Cerebellar cortex (tissue), 1 donor: ENCODE data around the gene RDH11.
"Not testable (repeated sequence)": the region's sequence is repeated elsewhere in the genome, so short reads cannot be mapped to it uniquely, and the experiment has no call there.

Source experiments
- DNase-seq: peaks from one replicate; pipeline ENCODE4 v3.0.0-alpha.2; 2015; ENCODE audit warnings: low spot score

The RDH11 gene

GRCh38 chr14:67704484-67705089 lies 9.0 kb upstream of the RDH11 start:
- DNase-seq, result peak; percentile 80

- no peak for DNase-seq
These were observed 8.4 kb upstream of the RDH11 start for GRCh38 chr14:67703997-67704396.

GRCh38 chr14:67701492-67701891 lies 5.9 kb upstream of the RDH11 start, which contains the start of gene RDH12:
RDH12 (plus strand) TSS chr14:67701886; CDS start chr14:67722643, 20,757 bp downstream.
- DNase-seq, result not testable (repeated sequence)

DNA sequence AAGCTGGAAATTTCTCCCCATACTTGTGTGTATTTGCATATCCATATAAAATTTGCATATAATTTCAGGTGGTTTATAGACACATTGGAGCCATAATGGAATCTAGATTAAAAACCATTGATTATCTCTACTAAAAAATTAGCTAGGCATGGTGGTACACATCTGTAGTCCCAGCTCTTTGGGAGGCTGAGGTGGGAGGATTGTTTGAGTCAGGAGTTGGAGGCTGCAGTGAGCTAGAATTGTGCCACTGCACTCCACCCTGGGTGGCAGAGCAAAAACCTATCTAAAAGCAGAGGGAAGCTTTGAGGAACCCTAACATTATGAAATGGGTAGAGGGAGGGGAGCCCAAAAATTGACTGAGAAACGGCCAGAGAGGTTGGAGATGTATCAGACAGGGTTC lies 2.6 kb upstream of the RDH11 start:
- no peak for DNase-seq

DNA sequence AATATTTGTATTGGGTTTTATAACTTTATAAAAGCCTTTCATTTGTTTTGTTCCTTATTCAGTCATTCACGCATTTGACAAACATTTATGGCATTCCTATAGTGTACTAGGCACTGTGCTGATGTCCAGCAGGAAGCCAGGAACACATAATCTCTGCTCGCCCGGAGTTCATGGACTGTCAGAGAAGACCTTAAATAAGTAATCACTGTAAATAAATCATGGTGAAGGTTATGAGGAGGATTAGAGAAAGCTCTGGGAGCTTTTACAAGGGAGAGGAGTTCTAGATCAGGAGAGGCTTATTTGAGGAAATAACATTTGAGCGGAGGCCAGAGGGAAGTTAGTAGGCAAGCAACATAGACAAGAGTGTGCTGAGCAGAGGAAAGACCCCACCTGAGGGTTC lies 1.4 kb upstream of the RDH11 start:
- DNase-seq, result no peak

DNA sequence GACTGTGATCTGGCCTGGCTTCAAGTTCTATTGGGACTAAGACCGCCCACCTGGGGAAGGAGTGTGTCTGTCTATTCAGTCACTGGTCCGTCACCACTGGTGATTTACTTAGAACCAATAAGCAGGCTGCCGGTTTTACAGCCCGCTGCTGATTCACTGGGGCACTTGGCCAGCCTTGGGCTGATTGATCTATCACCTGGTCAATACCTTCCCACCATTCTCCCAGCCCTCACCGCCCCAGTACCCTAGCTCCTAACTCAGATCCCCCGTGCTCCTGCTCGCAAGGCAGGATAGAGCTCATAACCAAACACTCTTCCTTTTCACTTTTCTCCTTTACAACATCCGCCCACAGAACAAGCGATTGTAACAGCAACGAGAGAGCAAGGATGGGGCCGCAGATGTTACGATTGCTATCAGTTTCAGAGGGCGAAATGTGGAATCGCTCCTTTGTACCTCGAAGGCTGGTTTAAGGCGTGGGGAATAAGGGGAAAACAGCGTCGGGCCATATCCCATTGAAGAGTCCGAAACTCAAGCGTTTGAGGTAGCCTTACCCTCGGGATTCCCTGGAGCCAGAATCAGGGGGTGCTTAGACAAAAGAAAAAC lies 672 bp downstream of the RDH11 start:
- DNase-seq, result peak; percentile 90

DNA sequence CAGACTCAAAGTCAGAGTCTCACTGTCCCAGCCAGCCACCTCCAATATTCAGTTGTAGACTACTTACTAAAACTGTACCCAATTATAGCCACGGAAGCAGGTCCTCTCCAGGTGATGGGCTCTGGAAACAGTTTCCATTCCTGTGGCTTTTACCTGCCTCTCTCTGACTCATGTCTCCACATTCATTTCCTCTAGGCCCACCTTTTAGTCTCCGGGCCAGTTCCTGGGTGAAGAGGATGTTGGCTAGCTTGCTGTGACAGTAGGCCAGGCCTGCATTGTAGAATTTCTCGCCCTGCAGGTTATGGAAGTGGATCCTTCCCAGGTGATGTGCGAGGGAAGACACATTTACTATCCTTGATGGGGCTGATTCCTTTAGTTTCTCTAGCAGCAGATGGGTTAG lies 5.6 kb downstream of the RDH11 start:
- DNase-seq, result no peak

- no peak for DNase-seq
These were observed 11.7 kb downstream of the RDH11 start for GRCh38 chr14:67683842-67684241.

- no peak for DNase-seq
These were observed 14.6 kb downstream of the RDH11 start for GRCh38 chr14:67680941-67681340.

DNA sequence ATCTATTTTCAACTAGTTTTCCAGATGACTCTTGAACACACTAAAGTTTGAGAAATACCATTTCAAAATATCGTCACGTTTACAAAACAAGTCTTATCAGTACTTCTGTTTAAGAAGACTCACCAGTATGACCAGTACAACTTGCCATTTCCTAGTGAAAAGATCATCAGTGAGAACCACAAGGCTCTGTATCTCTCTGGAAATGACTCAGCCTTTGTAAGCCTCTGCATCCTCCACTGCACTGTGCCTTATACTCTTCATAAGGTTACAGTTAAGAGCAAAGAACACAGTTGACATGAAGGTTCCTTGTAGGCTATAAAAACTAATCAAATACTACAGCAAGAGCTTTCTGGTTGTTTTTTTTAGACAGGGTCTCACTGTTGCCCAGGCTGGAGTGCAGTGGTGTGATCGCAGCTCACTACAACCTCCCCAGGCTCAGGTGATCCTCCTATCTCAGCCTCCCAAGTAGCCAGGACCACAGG lies 15.4 kb downstream of the RDH11 start:
- no peak for DNase-seq

DNA sequence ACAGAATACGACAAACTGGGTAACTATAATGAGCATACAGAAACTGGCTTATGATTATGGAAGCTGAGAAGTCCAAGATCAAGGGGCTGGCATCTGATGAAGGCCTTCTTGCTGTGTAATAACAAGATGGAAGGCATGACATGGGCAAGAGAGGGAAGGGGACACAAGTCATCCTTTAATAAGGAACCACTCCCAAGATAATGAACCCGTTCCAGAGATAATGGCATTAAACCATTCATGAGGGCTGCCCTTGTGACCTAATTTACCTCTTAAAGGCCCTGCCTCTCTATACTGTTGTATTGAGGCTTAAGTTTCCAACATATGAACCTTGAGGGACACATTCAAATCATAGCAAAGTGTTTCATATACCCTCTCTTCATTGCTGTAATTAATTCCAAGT lies 16.6 kb downstream of the RDH11 start:
- DNase-seq, result no peak

DNA sequence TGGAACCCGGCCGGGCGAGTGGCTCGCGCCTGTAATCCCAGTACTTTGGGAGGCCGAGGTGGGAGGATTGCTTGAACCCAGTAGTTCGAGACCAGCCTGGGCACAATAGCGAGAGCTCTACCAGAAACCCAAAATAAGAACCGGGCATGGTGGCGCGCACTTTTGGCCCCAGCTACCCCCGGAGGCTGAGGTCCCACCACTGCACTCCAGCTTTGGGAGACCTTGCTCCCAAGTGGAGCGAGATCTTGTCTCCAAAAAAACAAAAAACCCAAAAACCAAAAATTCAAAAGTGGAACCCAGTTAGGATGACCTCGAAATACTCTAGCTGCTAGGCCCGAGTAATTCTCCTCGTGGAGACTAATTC lies 20.4 kb downstream of the RDH11 start:
- DNase-seq, result no peak

GRCh38 chr14:67674480-67675218 lies 20.9 kb downstream of the RDH11 start, which contains the start of gene VTI1B:
VTI1B (minus strand) TSS chr14:67674632; CDS start chr14:67674489, 143 bp downstream.
- peak; percentile 77 for DNase-seq

- DNase-seq, result peak; percentile 73
These were observed 21.5 kb downstream of the RDH11 start for GRCh38 chr14:67674139-67674479.

DNA sequence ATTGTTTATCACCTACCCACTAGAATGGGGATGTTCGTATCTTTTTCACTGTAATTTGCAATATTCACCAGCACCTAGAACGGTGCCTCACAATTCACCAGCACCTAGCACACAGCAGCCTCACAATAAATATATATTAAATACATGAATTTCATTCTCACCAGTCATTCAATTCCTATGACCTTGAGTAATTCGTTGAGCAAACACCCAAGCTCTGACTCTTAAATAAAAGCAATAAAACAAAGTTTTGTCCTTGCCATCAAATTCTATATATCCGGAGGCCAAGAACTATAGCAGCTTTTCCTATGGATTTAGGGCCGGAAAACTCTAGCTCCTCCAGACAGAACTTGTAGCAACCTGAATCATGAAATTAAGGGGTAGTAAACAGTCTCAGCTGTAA lies 22.1 kb downstream of the RDH11 start:
- DNase-seq, result no peak

DNA sequence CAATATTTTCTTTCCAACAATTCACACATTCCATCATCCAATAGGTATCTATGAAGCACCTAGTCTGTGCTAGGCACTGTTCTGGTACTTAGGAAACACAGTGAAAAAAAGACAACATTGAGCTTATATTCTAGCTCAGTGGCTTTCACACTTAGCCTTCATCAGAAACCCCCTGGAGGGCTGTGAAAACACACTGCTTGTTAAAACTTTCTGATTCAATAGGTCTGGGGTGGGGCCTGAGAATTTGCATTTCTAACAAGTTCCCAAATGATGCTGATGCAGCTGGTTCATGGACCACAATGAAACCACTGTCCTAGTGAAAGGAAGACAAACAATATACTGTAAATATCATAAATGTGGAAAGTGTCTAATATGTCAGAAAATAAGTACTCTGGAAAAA lies 27.0 kb downstream of the RDH11 start:
- DNase-seq, result no peak

DNA sequence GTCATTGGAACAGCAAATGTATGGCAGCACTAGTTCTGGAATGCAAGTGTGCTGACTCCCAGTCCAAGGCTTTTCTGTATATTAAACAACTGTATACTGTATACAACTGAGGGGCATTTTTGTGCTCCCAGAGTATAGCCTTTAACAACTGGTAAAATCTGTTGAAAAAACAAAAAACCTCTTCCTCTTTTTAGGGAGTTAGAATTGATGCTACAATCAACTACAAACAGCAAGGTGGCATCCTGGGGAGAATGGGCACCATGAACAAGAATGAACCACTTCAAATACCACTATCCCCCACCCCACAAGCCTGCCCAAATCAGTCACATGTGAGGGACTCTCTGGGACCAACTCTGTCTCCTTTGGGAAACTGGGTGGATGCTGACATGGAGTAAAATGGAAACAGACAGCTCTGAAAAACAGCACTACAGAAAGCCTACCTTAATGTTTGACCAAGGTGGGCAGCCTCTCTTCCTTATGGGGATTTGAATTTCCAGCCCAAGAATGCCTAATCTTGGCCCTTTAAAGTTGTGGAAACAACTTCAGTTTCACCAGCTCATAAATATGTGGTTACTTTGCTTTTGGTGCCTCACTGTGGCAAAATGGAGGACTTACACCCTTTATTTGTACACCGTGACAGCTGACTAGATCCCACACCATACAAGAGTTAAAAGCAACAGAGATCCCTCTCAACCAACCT lies 28.7 kb downstream of the RDH11 start:
- DNase-seq, result peak; percentile 78

DNA sequence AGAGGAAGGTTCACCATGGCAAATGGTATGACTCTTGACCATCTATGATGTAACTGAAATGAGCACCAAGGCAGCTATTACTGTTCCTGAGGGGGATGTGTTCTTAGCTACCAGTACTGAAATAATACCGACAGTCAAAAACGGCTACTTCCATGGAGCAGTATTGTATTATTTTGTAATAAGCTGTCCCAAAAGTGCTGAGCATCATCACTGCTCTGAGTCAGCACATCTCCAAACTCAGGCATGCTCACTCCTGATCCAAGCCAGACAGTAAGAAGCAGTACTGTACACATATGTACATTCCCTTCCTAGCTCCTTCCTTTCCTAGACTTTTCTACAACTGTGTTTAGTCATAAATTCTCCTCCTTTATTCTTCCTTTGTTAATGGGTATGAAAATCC lies 29.7 kb downstream of the RDH11 start:
- no peak for DNase-seq

- DNase-seq, result no peak
These were observed 31.9 kb downstream of the RDH11 start for GRCh38 chr14:67663633-67664032.

- no peak for DNase-seq
These were observed 41.8 kb downstream of the RDH11 start for GRCh38 chr14:67653651-67654280.

GRCh38 chr14:67652189-67652588 lies 43.4 kb downstream of the RDH11 start:
- DNase-seq, result no peak

DNA sequence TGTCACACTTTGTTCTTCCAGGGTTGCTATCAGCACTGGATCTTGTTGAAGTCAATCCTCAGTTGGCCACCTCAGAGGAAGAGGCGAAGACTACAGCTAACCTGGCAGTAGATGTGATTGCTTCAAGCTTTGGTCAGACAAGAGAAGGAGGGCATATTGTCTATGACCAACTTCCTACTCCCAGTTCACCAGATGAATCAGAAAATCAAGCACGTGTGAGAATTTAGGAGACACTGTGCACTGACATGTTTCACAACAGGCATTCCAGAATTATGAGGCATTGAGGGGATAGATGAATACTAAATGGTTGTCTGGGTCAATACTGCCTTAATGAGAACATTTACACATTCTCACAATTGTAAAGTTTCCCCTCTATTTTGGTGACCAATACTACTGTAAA lies 44.9 kb downstream of the RDH11 start:
- no peak for DNase-seq
